SKM-1 (cell line): ENCODE data around the gene SLC23A2.

Experiments used
- DNase-seq: peaks from one replicate; lab custom pipeline; 2025; ENCODE audit not compliant: unreplicated experiment; lab: John Stamatoyannopoulos, UW

The SLC23A2 gene

GRCh38 chr20:4971064-4971463 is 30.2 kb downstream of the SLC23A2 start:
- DNase-seq, result no peak

- DNase-seq, result no peak
These were observed 33.4 kb downstream of the SLC23A2 start for GRCh38 chr20:4967752-4968477.

DNA sequence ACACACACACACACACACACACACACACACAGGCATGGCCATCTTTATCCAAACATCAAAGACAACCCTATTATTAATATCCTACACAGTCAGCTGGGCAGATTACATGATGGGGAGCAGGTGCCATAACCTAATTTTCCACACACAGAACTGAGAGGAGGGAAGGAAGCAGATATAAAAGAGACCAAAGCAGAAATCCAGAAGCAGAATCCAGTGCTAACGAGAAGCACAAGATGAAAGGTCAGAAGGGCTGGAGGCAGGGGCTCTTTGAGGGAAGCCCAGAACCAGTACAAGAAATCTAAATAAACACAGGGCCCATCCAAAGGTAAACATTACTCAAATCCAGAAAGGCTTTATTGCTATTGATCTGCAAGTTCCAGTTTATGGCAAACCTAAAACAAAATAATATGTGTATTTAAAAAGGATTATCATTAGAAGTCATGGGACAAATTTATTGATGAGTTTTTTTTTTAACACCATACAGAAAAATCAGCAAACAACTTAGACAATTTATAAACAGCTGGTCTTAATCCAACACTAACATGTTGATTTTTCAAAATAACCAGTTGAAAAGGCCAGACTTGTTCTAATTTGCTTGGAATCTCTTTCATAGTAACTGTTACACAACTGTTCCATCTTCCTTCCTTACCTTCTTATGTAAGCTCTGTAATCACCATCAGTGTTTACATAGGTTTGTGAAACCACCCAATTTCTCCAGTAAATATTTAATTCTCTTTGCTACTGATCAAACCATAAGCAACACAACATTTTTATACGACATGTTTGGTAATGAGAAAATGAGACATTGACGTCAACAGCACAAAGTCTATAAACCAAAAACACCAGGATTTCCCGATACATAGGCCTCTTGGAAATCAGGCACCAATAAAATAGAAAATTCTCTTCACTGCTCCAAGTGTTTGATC is 34.2 kb downstream of the SLC23A2 start:
- DNase-seq, result no peak

- no peak for DNase-seq
These were observed 39.0 kb downstream of the SLC23A2 start for GRCh38 chr20:4962241-4962855.

DNA sequence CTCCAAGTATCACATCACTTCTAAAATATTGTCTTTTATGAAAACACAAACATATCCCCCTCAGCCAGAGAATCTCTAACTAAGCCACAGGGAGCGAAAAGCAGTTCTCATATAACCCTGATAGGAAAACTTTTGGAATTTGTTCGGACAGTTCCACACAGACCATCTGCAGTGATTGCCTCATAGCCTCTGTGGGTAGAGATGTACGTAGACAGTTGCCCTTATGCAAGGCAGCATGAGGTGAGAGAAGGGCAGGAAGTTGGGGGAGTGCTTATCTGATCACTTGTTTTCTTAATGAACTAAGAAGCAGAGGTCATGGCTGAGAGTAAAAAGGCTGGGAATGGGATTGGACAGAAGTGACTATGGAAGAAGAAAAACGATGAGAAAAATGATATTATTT is 39.6 kb downstream of the SLC23A2 start:
- peak; percentile 23 for DNase-seq

DNA sequence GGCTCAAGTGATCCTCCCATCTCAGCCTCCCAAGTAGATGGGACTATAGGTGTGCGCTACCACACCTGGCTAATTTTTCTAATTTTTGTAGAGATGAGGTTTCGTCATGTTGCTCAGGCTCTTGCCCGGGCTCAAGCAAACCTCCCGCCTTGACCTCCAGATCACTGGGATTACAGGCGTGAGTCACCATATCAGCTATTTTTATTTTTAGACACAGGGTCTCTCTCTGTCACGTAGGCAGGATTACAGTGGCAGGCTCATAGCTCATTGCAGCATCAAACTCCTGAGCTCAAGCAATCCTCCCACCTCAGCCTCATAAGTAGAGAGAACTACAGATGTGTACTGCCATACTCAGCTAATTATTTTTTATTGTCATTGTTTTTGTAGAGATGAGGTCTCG is 41.7 kb downstream of the SLC23A2 start:
- DNase-seq, result no peak

DNA sequence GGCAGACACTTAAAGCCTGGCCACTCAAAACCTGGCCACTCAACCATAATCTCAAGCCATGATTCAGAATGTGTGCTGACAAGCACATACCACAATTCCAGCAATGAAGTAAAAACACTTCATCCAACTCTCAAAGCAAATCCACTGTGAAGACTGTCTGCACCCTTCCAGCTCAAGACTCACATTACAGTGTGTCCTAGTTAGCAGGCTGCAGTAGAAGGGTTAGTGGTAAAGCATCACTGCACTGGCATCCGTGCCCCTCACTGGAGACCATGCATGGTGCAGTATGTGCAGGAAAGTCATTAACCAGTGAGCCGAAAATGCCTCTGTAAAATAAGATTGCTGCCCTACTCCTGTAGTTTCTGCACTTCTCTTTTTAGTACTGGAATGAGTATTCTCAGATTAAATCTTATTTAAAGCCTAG is 43.4 kb downstream of the SLC23A2 start:
- no peak for DNase-seq

DNA sequence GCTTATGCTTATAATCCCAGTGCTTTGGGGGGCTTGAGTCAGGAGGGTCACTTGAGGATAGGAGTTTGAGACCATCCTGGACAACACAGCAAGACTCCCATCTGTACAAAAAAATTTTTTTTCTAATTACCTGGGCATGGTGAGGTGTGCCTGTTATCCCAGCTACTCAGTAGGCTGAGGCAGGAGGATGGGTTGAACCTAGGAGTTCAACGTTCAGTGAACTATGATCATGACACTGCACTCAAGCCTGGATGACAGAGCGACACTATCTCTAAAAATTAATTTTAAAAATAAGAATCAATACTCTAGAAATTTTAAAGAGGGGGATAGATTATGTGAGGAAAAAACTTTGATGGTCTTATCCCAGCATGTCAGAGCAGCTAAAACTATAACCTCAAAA is 44.1 kb downstream of the SLC23A2 start:
- DNase-seq, result no peak

DNA sequence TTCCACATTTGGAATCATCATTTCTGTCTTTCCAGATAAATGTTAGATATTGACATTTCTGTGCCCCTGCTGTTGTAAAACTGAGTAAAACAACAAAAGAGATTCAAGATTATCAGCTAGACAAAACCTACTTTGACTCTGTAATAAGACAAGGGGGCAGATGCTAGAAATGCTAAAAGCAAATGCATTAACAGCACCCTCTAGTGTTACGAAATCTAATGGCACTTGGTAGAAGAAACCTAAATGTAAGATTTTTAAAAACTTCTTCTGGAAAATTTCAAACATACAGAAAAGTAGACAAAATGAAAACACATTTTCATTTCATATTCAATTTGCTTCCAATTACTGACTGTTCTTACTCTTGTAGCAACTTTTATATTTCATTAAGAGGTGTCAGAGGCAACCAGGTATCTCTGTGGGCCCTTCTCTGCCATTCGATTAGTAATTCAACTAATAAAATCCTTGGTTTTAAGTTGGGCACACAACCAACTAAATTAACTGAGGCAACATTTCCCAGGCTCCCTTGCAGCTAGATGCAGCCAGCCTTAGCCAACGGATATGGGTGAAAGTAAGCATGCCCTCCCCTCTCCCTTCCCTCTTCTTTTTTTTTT is 45.0 kb downstream of the SLC23A2 start:
- DNase-seq, result peak; percentile 2

GRCh38 chr20:4953881-4954280 is 47.4 kb downstream of the SLC23A2 start:
- no peak for DNase-seq

GRCh38 chr20:4952229-4952628 is 49.1 kb downstream of the SLC23A2 start:
- DNase-seq, result no peak

GRCh38 chr20:4951299-4951698 is 50.0 kb downstream of the SLC23A2 start:
- DNase-seq, result no peak

DNA sequence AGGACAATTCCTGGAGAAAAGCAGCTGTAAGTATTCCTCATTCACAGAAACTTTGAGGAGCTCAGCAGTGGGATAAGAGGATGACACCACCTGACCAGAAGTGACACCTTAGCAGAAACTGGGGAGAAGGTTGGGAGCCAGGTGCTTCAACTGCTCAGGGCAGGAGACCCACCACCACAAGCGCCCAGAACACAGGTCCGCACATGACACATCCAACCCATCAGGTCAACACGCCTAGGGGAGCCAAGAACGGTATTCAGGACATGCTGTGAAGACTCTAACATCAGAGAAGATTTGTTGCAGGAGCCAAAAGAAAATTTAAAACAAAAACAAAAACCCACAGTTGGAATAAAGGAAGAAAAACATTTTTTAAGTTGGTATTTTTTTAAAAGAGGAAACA is 50.5 kb downstream of the SLC23A2 start:
- DNase-seq, result no peak

DNA sequence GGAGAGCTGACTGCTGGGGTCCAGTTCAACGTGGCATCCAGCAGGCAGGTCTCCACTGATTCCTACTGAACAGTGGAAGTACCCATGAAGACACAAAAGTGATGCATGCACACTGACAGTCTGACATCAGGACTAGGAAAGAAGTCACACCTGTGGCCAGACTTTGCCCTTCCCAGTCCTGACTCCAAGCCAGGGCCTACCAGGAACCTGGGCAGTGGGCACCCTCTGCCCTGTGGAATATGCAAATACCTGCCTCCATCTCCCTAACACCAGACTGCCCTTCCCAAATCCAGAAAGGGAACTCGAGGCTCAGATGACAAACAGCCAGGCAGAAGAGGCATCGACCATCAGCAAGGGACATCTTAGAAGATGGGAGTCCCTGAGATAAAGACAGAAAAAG is 50.9 kb downstream of the SLC23A2 start:
- no peak for DNase-seq

- no peak for DNase-seq
These were observed 51.5 kb downstream of the SLC23A2 start for GRCh38 chr20:4949833-4950178.

GRCh38 chr20:4947817-4948559 is 53.3 kb downstream of the SLC23A2 start:
- DNase-seq, result no peak

DNA sequence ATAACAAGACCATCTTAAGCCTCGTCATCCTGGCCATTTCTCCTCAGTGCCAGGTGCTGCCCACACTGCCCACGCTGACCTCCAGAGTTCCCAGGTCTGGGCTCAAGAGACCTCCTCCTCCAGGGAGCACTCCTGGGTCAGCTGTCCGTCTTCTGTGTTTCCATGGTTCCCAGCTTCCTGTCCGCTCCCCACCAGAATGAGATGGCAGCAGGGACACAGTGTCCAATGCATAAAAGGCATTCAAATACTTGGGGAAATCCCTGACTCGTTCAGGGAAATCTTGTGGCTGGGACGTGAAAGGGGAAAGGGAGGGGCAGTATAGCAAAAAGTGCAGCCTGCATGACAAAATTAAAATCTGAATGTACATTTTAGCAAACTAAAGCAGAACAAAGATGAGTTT is 54.3 kb downstream of the SLC23A2 start:
- DNase-seq, result no peak

- no peak for DNase-seq
These were observed 54.7 kb downstream of the SLC23A2 start for GRCh38 chr20:4946585-4946984.

- DNase-seq, result no peak
These were observed 56.6 kb downstream of the SLC23A2 start for GRCh38 chr20:4944518-4945313.

- no peak for DNase-seq
These were observed 59.0 kb downstream of the SLC23A2 start for GRCh38 chr20:4942331-4942730.
